GM12872 (cell line): ENCODE data around the gene TRIM50.

ENCODE experiments used
- TF ChIP-seq, protein P1 (sequence below): IDR thresholded peaks from 3 replicates; pipeline ENCODE4 v1.5.1; 2011; ENCODE audit warnings: low read depth, mild to moderate bottlenecking, low read length, moderate library complexity; ENCODE audit not compliant: insufficient read depth

Gene TRIM50

DNA sequence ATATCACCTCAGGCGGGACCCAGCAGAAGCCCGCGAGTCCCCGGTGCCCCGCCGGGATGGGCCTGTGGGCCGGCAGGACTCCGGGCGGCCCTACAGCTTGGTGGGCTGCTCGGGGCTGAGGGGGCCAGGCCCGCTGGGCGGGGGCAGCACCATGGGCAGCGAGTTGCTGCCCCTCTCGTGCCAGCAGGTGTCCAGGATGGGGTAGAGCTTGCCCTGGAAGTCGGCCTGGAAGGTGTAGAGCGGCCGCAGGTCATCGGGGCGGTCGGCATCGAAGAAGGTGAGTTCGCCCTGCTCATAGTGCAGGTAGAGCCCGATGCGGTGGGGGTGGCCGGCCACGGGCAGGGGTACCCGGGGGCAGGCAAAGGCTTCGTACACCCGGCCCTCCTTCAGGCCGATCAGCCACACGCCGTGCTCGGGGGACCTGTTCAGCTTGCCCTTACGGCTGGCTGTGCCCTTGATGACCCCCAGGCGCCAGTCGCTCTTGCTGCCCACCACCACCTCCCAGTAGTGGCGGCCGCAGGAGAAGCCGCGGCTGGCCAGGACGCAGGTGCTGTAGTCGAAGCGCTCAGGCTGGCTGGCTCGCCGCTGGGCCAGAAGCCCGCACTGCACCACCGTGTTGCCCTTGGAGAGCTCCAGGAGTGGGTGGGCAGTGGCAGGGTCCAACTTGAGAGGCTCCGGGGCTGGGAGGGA is 14.9 kb downstream of the TRIM50 start:
- TF ChIP-seq, protein P1, sequence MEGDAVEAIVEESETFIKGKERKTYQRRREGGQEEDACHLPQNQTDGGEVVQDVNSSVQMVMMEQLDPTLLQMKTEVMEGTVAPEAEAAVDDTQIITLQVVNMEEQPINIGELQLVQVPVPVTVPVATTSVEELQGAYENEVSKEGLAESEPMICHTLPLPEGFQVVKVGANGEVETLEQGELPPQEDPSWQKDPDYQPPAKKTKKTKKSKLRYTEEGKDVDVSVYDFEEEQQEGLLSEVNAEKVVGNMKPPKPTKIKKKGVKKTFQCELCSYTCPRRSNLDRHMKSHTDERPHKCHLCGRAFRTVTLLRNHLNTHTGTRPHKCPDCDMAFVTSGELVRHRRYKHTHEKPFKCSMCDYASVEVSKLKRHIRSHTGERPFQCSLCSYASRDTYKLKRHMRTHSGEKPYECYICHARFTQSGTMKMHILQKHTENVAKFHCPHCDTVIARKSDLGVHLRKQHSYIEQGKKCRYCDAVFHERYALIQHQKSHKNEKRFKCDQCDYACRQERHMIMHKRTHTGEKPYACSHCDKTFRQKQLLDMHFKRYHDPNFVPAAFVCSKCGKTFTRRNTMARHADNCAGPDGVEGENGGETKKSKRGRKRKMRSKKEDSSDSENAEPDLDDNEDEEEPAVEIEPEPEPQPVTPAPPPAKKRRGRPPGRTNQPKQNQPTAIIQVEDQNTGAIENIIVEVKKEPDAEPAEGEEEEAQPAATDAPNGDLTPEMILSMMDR, result no peak

DNA sequence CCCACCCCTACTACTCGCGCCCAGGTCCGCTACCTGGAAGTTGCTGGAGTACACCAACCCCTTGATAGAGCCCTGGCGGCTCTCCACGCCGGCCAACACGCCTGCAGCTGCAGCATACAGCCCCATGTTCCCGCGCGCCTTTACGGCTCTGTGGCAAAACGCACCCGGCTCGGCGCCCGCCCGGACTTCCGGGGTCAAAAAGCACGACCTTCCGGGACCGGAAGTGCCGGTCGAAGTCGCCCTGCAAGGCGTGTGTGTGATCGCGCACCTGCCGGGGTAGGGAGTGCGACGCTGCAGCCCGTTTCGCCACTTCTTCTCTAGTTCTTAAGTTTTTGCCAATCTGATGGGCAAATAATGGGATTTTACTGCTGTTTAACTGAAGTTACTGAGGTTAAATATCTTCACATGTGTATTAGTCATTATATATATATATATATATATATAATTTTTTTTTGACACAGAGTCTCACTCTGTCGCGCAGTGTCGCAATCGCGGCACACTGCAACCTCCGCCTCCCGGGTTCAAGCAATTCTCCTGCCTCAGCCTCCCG is 19.1 kb downstream of the TRIM50 start, which contains the start of gene NSUN5:
Gene NSUN5 (minus strand): TSS at position 162 of the 550 bp plus-strand sequence. CDS start 36 bp downstream, at position 126.
- TF ChIP-seq, protein P1, result no peak

DNA sequence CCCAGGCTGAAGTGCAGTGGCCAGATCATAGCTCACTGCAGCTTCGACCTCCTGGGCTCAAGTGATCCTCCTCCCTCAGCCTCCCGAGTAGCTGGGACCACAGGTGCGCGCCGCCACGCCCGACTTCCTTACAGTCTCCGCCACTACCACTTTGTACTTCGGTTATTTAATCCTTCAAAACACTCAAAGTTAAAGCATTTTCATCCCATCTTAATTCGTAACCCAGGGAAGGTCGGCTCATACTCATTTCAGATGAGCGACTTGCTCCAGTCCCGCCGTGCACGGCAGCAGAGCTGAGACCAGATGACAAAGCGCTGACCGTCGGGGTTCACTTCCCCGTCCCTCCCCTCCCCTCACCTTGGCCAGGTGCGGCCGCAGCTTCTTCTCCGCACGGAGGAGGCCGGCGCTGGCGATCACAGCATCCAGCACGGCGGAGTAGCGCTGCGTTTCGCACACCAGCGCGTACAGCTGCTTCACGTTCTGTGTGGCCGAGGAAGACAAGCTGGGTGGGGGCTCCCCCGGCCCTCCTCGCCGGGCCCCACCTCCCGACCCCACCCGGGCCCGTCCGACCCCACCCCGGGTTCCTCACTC is 19.7 kb downstream of the TRIM50 start:
- TF ChIP-seq, protein P1, result no peak

DNA sequence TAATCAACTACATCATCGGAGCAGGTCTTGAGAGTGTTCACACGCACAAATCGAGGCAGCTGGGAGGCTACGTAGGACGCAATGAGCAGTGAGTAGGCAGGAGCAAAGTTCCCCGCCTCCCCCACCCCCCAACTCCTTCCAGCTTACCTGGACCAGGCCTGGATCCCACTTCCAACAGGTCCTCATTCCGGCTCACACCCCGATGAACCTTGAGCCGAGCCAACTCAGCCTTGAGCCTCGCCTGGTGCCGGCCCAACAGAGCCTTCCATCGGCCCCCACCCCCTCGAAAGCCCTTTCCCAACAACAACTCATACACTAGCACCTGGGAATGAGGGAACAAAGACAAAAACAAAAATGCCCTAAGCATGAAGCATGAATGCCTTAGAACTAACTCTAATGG is 20.4 kb downstream of the TRIM50 start:
- TF ChIP-seq, protein P1, result no peak

DNA sequence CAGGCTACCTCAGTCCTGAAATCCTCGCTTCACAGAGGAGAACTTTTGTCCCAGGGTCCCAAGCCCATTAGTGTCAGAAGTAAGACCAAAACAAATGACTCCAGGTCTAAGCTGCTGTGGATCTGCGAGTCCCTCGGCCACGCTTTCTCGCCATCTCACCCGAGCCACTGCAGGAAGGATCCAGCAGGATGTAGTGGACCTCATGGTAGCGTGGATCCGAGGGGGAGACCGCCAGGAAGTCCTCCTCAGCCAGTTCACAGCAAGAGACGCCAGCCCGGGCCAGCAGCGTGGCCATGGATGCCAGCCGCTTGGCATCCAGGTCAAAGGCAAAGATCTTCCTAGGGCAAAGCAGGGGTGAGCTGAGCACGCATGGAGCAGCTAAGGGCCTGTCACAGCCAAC is 23.8 kb downstream of the TRIM50 start:
- TF ChIP-seq, protein P1, result no peak

DNA sequence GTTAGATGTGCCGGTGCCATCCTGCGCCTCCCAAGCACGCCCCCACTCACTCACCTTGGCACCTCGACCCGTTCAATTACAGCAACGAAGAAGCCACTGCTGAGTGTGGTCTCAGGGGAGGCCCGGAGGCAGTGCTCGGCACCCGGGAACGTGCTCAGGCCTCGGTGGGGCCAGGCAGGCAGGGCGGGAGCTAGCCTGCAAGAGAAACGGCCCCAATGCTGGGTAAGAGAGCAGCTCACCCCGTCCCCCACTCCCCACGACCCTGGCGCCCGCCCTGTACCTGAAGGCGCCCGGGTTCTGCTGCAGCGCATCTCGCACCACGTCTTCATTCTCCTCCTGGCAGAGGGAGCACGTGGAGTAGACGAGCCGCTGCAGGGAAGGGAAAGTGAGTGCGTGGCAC is 24.3 kb downstream of the TRIM50 start:
- TF ChIP-seq, protein P1, result no peak
